D721Med (cell line): ENCODE measurements around the gene NT5C1A.

ENCODE experiments used
- DNase-seq: peaks from one replicate; pipeline ENCODE4 v3.0.0; 2011; ENCODE audit warnings: low spot score; ENCODE audit not compliant: insufficient read length
- FAIRE-seq: peaks from 2 replicates; lab custom pipeline; 2011; peaks lifted over from hg19 to GRCh38; lab: Jason Lieb, UNC
- CTCF ChIP-seq: IDR thresholded peaks from 2 replicates; pipeline ENCODE4 v1.5.1; 2012; ENCODE audit warnings: mild to moderate bottlenecking, control low read depth; ENCODE audit not compliant: insufficient read depth; ENCODE audit errors: missing control alignments

The NT5C1A gene

GRCh38 chr1:39643705-39644104 is 28.2 kb downstream of the NT5C1A start:
- FAIRE-seq (no peak), DNase-seq (no peak)
- TF ChIP-seq CTCF, result no peak

- TF ChIP-seq CTCF, result no peak
- DNase-seq (no peak), FAIRE-seq (no peak)
These were observed 29.1 kb downstream of the NT5C1A start for GRCh38 chr1:39642796-39643195.

DNA sequence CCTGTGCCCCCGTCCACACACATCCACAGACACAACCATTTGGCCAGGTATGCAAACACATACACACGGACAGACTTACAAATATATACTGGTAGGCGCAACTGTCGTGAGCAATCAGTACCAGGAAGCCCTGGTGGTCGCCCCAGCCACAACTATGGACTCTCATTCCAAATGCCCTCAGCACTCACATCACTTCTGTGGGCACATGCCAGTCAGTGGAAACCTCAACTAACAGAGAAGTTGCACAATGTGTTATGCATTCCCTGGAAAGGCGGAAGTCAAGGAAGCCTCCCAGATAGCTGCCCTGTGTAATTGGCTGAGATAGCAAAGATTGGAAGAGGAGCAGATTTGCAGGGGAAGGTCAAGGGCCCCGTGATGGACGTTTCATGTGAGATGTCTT is 31.0 kb downstream of the NT5C1A start:
- TF ChIP-seq CTCF, result no peak
- DNase-seq, result no peak
- no peak for FAIRE-seq

GRCh38 chr1:39639305-39640130 is 32.4 kb downstream of the NT5C1A start, which contains the start of gene HEYL:
Gene HEYL, minus strand, starts transcription at chr1:39639643. Its CDS starts 18 bp downstream, at chr1:39639625.
- DNase-seq (peak; percentile 76), FAIRE-seq (no peak)
- peak; percentile 42 for TF ChIP-seq CTCF

DNA sequence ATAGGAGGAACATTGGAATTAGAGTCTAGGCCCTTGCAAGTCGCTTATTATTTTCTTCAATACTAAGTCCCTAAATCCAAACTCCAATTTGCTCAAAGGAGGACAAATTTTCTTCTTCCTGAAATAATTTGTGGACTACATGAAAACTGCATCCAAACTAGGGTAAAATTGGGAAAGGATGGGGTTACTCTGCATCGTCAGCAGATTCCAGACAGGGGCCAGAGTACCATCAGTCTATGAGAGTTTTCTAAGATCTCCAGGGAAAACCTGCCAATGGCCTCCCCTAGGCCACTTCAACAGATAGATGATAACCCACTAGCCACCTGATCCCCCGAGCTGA is 33.0 kb downstream of the NT5C1A start:
- FAIRE-seq (no peak), DNase-seq (no peak)
- no peak for TF ChIP-seq CTCF

GRCh38 chr1:39637361-39637760 is 34.5 kb downstream of the NT5C1A start:
- TF ChIP-seq CTCF, result no peak
- FAIRE-seq (no peak), DNase-seq (no peak)

- FAIRE-seq (no peak), DNase-seq (no peak)
- no peak for TF ChIP-seq CTCF
These were observed 36.1 kb downstream of the NT5C1A start for GRCh38 chr1:39635871-39636210.
